ENCODE measurements around the gene ZCWPW2. TPM values are rescaled to one million over a fixed set of nuclear protein-coding genes. Genes with fewer than 3 reads are reported as not detected.
A peak's percentile ranks its signal among the peaks of the same experiment; 100 is the strongest.

Gene ZCWPW2
- total RNA-seq, 1 donor, result not detected

DNA sequence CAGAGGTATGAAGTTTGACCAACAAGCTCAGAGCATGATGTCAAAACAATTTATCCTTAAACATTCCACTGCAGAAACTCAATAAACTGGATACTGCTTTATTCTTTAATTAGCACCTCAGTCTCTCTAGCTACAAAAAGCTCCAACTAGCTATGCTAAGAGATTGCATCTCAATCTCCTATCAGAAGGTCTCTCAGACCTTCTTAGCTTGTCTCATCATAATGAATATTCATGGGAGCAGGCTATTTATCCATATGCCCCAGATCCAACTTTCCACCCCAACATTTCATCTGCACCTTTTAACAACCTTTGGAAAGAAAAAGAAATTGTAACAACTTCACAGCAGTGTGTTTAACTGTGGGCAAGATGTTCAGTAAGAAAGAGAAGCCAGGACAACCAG is 11.3 kb upstream of the ZCWPW2 start:
- peaks cover 5% of the 10 kb centered on the region for H3K4me1 ChIP-seq (ENCODE audit: insufficient read depth, low read length)
- no peaks in the 10 kb centered on the region for H3K27me3 ChIP-seq (ENCODE audit: insufficient read depth, low read length)
- no peak overlapping the region for H3K4me3 ChIP-seq (ENCODE audit: low read length)
- no peaks in the 10 kb centered on the region for H3K9me3 ChIP-seq (ENCODE audit: low read depth, low read length)

DNA sequence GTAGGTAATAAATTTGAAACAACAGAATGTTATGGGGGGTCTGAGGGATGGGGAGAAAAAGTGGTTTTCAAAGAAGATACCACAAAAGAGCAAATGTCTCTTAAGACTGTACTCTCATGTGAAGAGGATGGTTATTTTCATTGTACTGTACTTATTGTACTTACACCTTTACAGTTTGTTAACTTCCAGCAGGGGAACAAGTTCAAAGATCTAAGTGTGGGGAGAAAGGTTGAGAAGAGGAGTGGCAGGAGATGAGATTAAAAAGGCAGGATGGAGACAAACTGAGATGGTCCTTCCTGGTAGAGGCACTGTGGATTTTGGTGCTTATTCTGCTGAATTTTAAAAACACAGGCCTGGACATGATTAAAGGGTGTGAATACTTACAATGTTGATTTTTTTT is 5.4 kb upstream of the ZCWPW2 start:
- H3K27me3 ChIP-seq (ENCODE audit: insufficient read depth, low read length), result no peaks in the 10 kb centered on the region
- peaks cover 34% of the 10 kb centered on the region for H3K4me1 ChIP-seq (ENCODE audit: insufficient read depth, low read length)
- no peak overlapping the region for H3K4me3 ChIP-seq (ENCODE audit: low read length)
- H3K9me3 ChIP-seq (ENCODE audit: low read depth, low read length), result no peaks in the 10 kb centered on the region

DNA sequence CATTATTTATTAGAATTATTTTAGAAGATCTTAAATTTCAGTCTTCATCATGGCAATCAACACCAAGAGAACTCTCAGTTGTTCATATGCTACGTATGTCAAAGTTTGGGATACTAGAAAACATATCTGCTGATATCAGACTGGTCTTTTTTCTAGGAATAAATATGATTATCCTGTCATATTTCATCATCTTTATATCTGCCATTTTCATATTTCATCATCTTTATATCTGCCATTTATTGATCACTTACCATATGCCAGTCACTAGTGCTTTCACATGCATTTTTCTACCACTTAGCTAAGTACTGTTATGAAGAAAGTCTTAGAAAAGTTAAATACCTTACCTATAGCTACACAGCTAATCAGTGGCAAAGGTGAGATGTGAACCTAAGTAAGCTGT is 2.8 kb upstream of the ZCWPW2 start:
- Histone ChIP-seq H3K4me3 (ENCODE audit: low read length) (no peak overlapping the region), H3K4me1 (ENCODE audit: insufficient read depth, low read length) (peaks cover 40% of the 10 kb centered on the region), H3K27me3 (ENCODE audit: insufficient read depth, low read length) (no peaks in the 10 kb centered on the region), H3K9me3 (ENCODE audit: low read depth, low read length) (no peaks in the 10 kb centered on the region)

DNA sequence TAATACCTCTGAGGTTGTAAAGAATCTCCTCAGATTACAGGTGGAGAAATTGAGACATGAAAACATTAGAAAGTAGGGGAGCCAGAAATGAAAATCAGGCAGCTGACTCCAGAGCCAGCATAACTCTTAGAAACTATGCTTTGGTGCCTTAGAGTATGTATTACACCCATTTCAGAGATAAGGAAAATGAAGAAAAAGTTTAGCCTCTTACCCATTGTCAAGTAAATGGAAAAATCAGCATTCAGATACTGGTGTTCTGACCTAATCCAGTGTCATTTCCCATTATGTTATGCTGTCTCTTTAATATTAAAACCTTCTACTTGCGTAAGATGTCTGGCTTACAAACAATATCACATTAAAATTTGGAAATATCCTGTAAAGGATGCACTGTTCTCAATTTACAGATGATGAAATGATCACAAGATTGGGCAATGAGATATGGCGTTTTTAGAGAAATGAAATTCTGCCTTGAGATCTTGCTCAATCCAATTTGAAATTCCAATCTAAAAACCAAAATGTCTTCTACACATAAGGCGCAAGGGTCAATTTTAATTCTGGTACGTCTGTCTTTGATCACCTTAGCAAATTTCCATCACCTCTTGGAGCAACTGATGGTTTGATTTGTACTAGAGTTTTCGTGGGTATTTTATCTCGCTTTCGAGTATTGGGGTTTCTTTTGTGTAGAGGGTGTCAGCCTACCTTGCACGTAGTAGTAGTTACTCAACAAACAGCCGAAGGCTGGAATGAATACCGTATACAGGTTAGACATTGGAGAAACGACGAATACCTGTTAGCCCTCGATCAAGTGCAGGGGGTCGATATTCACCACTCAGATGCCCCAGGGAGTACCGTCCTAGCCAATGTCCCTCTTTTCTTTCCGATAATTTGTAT is 902 bp upstream of the ZCWPW2 start:
- no peaks in the 10 kb centered on the region for H3K27me3 ChIP-seq (ENCODE audit: insufficient read depth, low read length)

DNA sequence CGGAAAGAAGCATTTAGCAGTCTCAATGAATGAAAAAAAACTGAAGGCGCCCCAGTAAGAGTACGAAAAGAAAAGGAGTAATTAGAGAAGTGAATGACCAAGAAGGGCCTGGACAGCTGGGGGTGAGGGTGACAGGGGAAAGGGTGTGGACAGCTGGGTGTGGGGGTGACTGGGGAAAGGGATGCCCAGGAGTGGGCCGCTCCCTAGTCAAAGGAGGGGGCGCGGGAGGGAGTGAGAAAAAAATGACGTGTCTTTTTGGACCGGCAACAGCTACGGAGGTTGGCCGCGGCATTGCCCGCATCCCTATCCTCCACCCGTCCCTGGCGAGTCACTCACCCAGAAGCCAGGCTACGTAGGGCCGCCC is 274 bp upstream of the ZCWPW2 start:
- Histone ChIP-seq H3K9me3 (ENCODE audit: low read depth, low read length) (peaks cover 8% of the 10 kb centered on the region), H3K4me1 (ENCODE audit: insufficient read depth, low read length) (peaks cover 29% of the 10 kb centered on the region), H3K4me3 (ENCODE audit: low read length) (peak overlapping the region; percentile 85), H3K27me3 (ENCODE audit: insufficient read depth, low read length) (no peaks in the 10 kb centered on the region)

More for the DNA sequence above, 902 bp upstream of the ZCWPW2 start:
- Histone ChIP-seq H3K4me1 (ENCODE audit: insufficient read depth, low read length) (peaks cover 32% of the 10 kb centered on the region), H3K4me3 (ENCODE audit: low read length) (peak overlapping the region; percentile 85), H3K9me3 (ENCODE audit: low read depth, low read length) (peaks cover 7% of the 10 kb centered on the region)

DNA sequence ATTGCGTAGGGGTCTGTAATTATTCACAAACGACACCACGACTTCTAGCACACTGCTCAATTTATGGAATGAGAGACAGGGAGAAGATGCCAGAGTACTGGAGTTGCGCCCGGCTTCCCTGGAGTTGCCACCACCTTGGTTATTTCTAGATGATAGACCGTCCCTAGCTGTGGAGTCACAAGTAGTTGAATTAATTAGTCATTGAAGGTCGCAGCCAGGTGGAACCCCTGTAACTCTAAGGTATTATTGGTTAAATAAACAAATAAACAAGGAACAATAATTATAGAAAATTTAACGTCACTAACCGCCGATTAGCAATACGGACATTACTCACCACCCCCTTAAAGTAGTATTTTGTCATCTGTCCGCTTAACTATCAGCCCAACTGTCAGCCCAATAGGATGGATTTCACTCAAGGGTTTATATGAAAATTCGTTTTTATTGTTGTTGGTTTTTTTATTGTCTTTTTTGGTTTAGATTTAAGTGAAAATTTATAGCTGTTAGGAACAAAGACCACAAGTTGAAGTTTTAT is 1.0 kb downstream of the ZCWPW2 start:
- peak overlapping the region; percentile 85 for H3K4me3 ChIP-seq (ENCODE audit: low read length)
- no peaks in the 10 kb centered on the region for H3K27me3 ChIP-seq (ENCODE audit: insufficient read depth, low read length)
- H3K4me1 ChIP-seq (ENCODE audit: insufficient read depth, low read length), result peaks cover 29% of the 10 kb centered on the region
- H3K9me3 ChIP-seq (ENCODE audit: low read depth, low read length), result peaks cover 17% of the 10 kb centered on the region

DNA sequence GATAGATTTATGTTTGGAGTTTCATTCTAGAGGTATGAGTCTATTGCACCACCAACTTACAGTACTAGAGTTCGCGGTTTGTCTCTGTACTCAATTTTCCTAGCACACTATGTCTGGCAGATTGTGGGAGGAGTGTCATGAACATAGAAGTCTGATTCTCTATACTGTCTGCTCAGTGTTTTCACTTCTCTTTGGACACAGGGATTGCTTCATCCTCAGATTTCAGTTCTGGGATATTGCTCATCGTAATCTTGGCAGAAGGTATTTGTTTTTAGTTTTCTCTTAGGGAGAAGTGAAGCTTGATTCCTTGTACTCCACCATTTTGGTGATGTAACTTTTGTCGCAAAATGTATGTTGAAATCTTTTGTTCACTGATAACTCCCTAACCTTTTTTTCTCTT is 27.9 kb downstream of the ZCWPW2 start:
- Histone ChIP-seq H3K4me3 (ENCODE audit: low read length) (no peak overlapping the region), H3K4me1 (ENCODE audit: insufficient read depth, low read length) (no peaks in the 10 kb centered on the region), H3K27me3 (ENCODE audit: insufficient read depth, low read length) (no peaks in the 10 kb centered on the region), H3K9me3 (ENCODE audit: low read depth, low read length) (no peaks in the 10 kb centered on the region)

DNA sequence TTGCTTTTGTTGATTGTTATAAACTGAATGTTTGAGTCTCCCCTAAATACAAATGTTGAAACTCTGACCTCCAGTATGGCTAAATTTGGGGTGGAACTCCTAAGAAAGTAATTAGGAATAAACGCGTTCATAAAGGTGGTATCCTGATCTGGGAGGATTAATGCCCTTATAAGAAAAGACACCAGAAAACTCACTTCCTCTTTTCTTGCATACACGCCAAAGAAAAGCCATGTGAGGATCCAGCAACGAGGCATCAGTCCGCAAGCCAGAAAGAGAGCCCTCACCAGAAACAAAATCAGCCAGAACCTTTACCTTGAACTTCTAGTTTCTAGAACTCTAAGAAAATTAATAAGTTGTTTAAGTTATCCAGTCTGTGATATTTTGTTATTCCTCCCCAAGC is 37.5 kb downstream of the ZCWPW2 start:
- Histone ChIP-seq H3K9me3 (ENCODE audit: low read depth, low read length) (no peaks in the 10 kb centered on the region), H3K4me3 (ENCODE audit: low read length) (no peak overlapping the region), H3K27me3 (ENCODE audit: insufficient read depth, low read length) (no peaks in the 10 kb centered on the region), H3K4me1 (ENCODE audit: insufficient read depth, low read length) (no peaks in the 10 kb centered on the region)

DNA sequence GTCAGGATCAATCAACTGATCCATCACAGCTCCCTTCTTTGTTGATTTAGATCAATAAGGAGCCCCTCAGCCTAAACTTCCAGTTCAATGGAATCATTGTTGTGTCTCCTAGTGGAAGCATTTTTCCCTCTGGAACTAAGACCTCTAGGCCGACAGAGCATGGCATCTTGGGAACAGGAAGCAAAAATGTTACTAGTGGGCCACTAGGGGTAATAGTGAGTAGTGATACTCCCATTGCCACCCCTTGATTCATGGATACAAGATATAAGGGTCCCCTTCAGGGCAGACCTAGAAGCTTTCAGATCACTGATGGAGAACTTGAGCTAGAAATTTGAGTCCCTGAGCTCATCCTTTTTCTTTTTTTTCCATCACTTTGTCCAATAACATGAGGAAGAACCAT is 40.5 kb downstream of the ZCWPW2 start:
- H3K9me3 ChIP-seq (ENCODE audit: low read depth, low read length), result peaks cover 13% of the 10 kb centered on the region

DNA sequence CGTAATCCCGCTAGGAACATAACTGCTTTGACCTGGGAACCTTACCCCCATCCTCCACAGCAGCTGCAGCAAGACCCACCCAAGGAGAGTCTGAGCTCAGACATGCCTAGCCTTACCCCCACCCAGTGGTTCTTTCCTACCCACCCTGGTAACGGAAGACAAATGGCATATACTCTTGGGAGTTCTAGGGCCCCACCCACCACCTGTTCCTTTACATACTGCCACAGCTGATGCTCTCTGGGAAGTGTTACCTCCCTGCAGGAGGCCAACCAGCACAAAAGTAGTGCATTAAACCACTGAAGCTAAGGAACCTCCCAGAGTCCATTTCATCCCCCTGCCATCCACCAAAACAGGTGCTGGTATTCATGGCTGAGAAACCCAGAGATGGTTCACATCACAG is 50.7 kb downstream of the ZCWPW2 start:
- Histone ChIP-seq H3K4me3 (ENCODE audit: low read length) (no peak overlapping the region), H3K9me3 (ENCODE audit: low read depth, low read length) (peaks cover 24% of the 10 kb centered on the region), H3K27me3 (ENCODE audit: insufficient read depth, low read length) (no peaks in the 10 kb centered on the region), H3K4me1 (ENCODE audit: insufficient read depth, low read length) (no peaks in the 10 kb centered on the region)

More for the DNA sequence above, 40.5 kb downstream of the ZCWPW2 start:
- H3K27me3 ChIP-seq (ENCODE audit: insufficient read depth, low read length), result no peaks in the 10 kb centered on the region
- H3K4me3 ChIP-seq (ENCODE audit: low read length), result no peak overlapping the region
- H3K4me1 ChIP-seq (ENCODE audit: insufficient read depth, low read length), result no peaks in the 10 kb centered on the region

DNA sequence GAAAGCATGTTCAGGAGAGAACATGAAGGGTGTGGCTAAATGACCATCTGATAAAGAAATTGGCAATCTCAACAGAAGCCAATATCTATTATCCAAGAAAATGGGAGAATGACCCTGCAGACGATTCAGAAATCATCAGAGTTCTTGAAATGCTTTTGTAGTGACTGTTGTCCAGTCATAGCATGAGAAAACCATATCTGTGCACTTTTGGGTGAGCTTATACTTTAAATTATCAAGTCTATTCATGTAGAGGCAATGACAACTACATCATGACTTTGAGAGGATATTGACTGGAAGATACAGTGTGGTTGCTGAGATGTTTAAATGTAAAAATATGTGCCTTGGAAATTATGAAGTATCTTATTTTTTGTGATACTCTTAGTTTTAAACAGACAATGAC is 57.7 kb downstream of the ZCWPW2 start:
- Histone ChIP-seq H3K9me3 (ENCODE audit: low read depth, low read length) (no peaks in the 10 kb centered on the region), H3K4me3 (ENCODE audit: low read length) (no peak overlapping the region), H3K4me1 (ENCODE audit: insufficient read depth, low read length) (no peaks in the 10 kb centered on the region), H3K27me3 (ENCODE audit: insufficient read depth, low read length) (no peaks in the 10 kb centered on the region)

DNA sequence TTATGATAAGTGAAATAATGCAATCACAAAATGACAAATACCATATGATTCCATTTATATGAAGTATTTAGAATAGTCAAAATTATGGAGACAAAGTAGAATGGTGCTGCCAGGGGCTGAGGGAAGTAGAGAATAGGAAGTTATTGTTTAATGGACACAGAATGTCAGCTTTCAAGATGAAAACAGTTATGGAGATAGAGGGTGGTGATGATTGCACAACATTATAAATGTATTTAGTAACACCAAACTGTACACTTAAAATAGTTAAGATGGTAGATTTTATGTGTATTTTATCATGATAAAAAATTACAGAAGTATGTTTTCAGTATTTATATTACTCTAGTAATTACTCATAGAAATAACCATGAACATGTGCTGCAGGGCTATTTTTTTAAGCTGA is 100.9 kb downstream of the ZCWPW2 start:
- Histone ChIP-seq H3K4me1 (ENCODE audit: insufficient read depth, low read length) (no peaks in the 10 kb centered on the region), H3K9me3 (ENCODE audit: low read depth, low read length) (peaks cover 18% of the 10 kb centered on the region), H3K27me3 (ENCODE audit: insufficient read depth, low read length) (no peaks in the 10 kb centered on the region), H3K4me3 (ENCODE audit: low read length) (no peak overlapping the region)

DNA sequence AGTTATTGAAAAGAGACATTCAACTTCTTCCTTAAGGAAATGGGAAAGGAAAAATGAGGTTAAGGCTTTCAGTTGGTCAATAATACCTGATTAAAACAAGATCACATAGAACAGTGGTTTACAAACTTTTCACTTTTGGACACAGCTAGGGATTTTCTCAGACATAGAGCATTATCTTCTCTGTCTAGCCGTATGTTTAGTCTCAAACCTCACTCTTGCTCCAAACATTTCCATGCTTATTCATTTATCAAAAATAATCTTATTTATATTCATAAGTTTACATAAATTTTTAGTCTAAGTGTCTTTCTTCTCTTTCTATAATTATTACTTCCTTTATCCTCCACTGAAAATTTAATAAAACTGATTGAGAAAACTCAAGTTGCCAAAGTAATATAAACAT is 114.3 kb downstream of the ZCWPW2 start:
- Histone ChIP-seq H3K4me1 (ENCODE audit: insufficient read depth, low read length) (no peaks in the 10 kb centered on the region), H3K9me3 (ENCODE audit: low read depth, low read length) (no peaks in the 10 kb centered on the region), H3K27me3 (ENCODE audit: insufficient read depth, low read length) (no peaks in the 10 kb centered on the region), H3K4me3 (ENCODE audit: low read length) (no peak overlapping the region)

DNA sequence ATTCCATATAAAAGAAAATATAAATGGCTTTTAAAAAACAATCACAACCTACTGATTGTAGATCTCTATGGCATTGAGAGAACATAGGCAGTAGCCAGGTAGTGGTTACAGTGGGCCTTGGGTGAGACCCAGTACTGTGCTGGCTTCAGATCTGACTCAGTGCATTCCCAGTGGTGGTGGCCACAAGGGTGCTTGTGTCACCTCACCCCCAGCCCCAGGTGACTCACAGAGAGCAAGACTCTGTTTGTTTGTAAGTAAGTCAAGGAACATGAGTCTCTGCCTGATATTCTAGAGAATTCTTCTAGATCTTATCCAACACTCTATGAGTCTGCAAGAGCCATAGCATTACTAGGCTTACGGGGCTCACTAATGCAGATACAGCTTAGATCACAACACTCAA is 118.9 kb downstream of the ZCWPW2 start:
- Histone ChIP-seq H3K4me3 (ENCODE audit: low read length) (no peak overlapping the region), H3K9me3 (ENCODE audit: low read depth, low read length) (peaks cover 6% of the 10 kb centered on the region), H3K4me1 (ENCODE audit: insufficient read depth, low read length) (no peaks in the 10 kb centered on the region), H3K27me3 (ENCODE audit: insufficient read depth, low read length) (no peaks in the 10 kb centered on the region)

DNA sequence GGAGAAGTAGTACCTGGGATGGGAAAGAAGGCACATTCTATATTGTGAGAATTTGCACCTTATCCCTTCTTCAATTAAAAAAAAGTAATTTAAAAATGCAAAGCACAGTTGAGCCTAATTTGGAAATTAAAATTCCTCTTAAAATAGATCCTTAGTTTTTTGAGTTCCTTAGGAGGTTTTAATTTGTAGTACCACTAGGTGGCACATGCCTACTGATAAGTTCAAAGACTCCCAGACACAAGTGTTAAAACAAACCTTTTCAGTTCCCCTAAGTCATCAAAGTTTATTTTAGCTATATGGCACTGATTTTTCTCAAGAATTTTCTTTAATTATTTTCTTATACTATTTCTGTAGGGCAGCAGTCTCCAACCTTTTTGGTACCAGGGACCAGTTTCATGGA is 127.7 kb downstream of the ZCWPW2 start:
- Histone ChIP-seq H3K4me1 (ENCODE audit: insufficient read depth, low read length) (no peaks in the 10 kb centered on the region), H3K27me3 (ENCODE audit: insufficient read depth, low read length) (no peaks in the 10 kb centered on the region), H3K9me3 (ENCODE audit: low read depth, low read length) (peaks cover 6% of the 10 kb centered on the region), H3K4me3 (ENCODE audit: low read length) (no peak overlapping the region)

DNA sequence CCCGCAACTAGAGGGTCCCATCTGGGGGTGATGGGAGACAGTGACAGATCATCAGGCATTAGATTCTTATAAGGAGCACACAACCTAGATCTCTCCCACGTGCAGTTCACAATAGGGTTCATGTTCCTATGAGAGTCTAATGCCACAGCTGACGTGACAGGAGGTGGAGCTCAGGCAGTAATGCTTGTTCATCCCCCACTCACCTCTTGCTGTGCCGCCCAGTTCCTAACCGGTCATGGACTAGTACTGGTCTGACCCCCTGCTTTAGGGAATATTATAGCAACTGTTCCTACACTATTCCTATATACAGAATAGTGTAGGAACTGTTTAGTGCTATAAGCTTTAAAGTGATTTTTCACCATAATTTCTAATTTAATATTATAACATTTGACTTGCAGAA is 128.2 kb downstream of the ZCWPW2 start:
- no peaks in the 10 kb centered on the region for H3K27me3 ChIP-seq (ENCODE audit: insufficient read depth, low read length)
- H3K4me1 ChIP-seq (ENCODE audit: insufficient read depth, low read length), result no peaks in the 10 kb centered on the region
- peaks cover under 1% of the 10 kb centered on the region for H3K9me3 ChIP-seq (ENCODE audit: low read depth, low read length)
- no peak overlapping the region for H3K4me3 ChIP-seq (ENCODE audit: low read length)
